Small intestine (tissue), 16 donors: ENCODE measurements around the gene IRF9. TPM values are rescaled to one million over a fixed set of nuclear protein-coding genes. Genes with fewer than 3 reads are reported as not detected.

Experiments
- DNase-seq, 2 donors: peaks; one replicate each; pipeline versions ENCODE4 v3.0.0 to v3.0.0-alpha.2; 2013
- FAIRE-seq: peaks from 2 replicates; lab custom pipeline; 2012; peaks lifted over from hg19 to GRCh38; lab: Jason Lieb, UNC
- H3K27ac ChIP-seq, 3 donors: one replicate each; pipeline ENCODE4 v1.5.1; 2013; ENCODE audit warnings: low read length in 2 of 3, mild to moderate bottlenecking in 2 of 3, control low read depth in 1 of 3, inconsistent platforms in 1 of 3, low read depth in 1 of 3, moderate library complexity in 1 of 3
- H3K27me3 ChIP-seq, 3 donors: one replicate each; pipeline ENCODE4 v1.6.1; 2013; ENCODE audit warnings: low read length in 3 of 3, inconsistent platforms in 1 of 3; ENCODE audit not compliant: control insufficient read depth in 3 of 3, insufficient read depth in 3 of 3
- H3K36me3 ChIP-seq, 3 donors: one replicate each; pipeline ENCODE4 v1.6.1; 2013; ENCODE audit warnings: low read length in 3 of 3, inconsistent platforms in 1 of 3, low read depth in 1 of 3, mild to moderate bottlenecking in 1 of 3, moderate library complexity in 1 of 3; ENCODE audit not compliant: control insufficient read depth in 3 of 3, insufficient read depth in 2 of 3
- H3K4me1 ChIP-seq, 3 donors: one replicate each; pipeline ENCODE4 v1.6.1; 2013; ENCODE audit warnings: low read length in 2 of 3, inconsistent platforms in 1 of 3, low read depth in 1 of 3, mild to moderate bottlenecking in 1 of 3, moderate library complexity in 1 of 3; ENCODE audit not compliant: control insufficient read depth in 3 of 3, insufficient read depth in 2 of 3
- H3K4me3 ChIP-seq, 3 donors: one replicate each; pipeline ENCODE4 v1.5.1; 2013; ENCODE audit warnings: low read length in 3 of 3, control low read depth in 1 of 3, inconsistent platforms in 1 of 3, low read depth in 1 of 3, mild to moderate bottlenecking in 1 of 3, moderate library complexity in 1 of 3
- H3K9me3 ChIP-seq, 2 donors: one replicate each; pipeline ENCODE4 v1.6.1; 2013; ENCODE audit warnings: low read depth in 1 of 2, low read length in 1 of 2; ENCODE audit not compliant: control insufficient read depth in 2 of 2, insufficient read depth in 1 of 2
- WGBS, 3 donors: extraction: QIAGEN DNeasy Blood & Tissue Kit; methylation state at CpG; one replicate each; pipeline ENCODE4 v1.1.7; 2013; 5-methylcytosine and 5-hydroxymethylcytosine counted together
- long read RNA-seq, 10 donors: transcript quantifications; one replicate each; lab custom pipeline, GENCODE V29; 2026
- polyA plus RNA-seq, 4 donors: library from polyadenylated mRNA; stranded (reverse) in 3 of 4; unstranded in 1 of 4; fragments of 200-250 nt in 3 of 4; fragments of 120-200 nt in 1 of 4; gene quantifications; one replicate each; pipeline versions ENCODE4 v1.2.1 to v1.2.3, GENCODE V29; 2013
- donor health status: healthy with polysubstance abuse.
- donor health status: control.
- donor health status: control.
- donor health status: Bipolar disorder and iron deficiency.
- donor health status: healthy.

The IRF9 gene
- polyA plus RNA-seq = 10 to 100 TPM; 36.9 to 90.9 (median 63.3) TPM
- long read RNA-seq, donor 1 = 0 reads
- long read RNA-seq, donor 2, transcript IRF9-208 (2 exons, 648 nt) = major isoform, 5 of 10 reads
- long read RNA-seq, donor 2, partial matches to known transcripts = 0 of 10 reads
- long read RNA-seq, donor 2, other reads (novel, unspliced or antisense) = 0 of 10 reads
- long read RNA-seq, donor 3, transcript IRF9-208 (2 exons, 648 nt) = major isoform, 6 of 12 reads
- long read RNA-seq, donor 3, partial matches to known transcripts = 0 of 12 reads
- long read RNA-seq, donor 3, other reads (novel, unspliced or antisense) = 0 of 12 reads
- long read RNA-seq, donor 4, partial matches to known transcripts = 0 of 1 reads
- long read RNA-seq, donor 4, other reads (novel, unspliced or antisense) = 0 of 1 reads
- long read RNA-seq, donor 5, partial matches to known transcripts = 0 of 6 reads
- long read RNA-seq, donor 5, other reads (novel, unspliced or antisense) = 0 of 6 reads
- long read RNA-seq, donor 6, transcript IRF9-202 (9 exons, 1,838 nt) = major isoform, 7 of 13 reads
- long read RNA-seq, donor 6, partial matches to known transcripts = 0 of 13 reads
- long read RNA-seq, donor 6, other reads (novel, unspliced or antisense) = 0 of 13 reads
- long read RNA-seq, donor 7 = 0 reads
- long read RNA-seq, donor 8 = 0 reads
- long read RNA-seq, donor 9, partial matches to known transcripts = 0 of 2 reads
- long read RNA-seq, donor 9, other reads (novel, unspliced or antisense) = 0 of 2 reads
- long read RNA-seq, donor 10, transcript IRF9-202 (9 exons, 1,838 nt) = major isoform, 5 of 28 reads
- long read RNA-seq, donor 10, transcript IRF9-208 (2 exons, 648 nt) = major isoform, 5 of 28 reads
- long read RNA-seq, donor 10, partial matches to known transcripts = 13 of 28 reads
- long read RNA-seq, donor 10, other reads (novel, unspliced or antisense) = 0 of 28 reads

GRCh38 chr14:24160850-24161804 lies at the start of gene IRF9:
Gene IRF9, plus strand, starts transcription at chr14:24161265. Its CDS starts 880 bp downstream, at chr14:24162145.
- Histone ChIP-seq H3K27ac (peak within 1 kb of the TSS; percentile 87 to 99 (median 97)), H3K4me1 (peaks cover 0 to 15% (median 6%) of the 10 kb centered on the region in 3 donors), H3K4me3 (peak within 1 kb of the TSS; percentile 67 to 86 (median 74)), H3K27me3 (no peaks in the 10 kb centered on the region), H3K36me3 (peaks cover 18 to 78% (median 33%) of the 10 kb centered on the region in 3 donors), H3K9me3 (no peaks in the 10 kb centered on the region)
- 0 to 1% (median 0%) methylated on average over 12 of the region's 12 CpGs for WGBS, 3 donors
- DNase-seq = peak; percentile 96 to 99
- no peak for FAIRE-seq

DNA sequence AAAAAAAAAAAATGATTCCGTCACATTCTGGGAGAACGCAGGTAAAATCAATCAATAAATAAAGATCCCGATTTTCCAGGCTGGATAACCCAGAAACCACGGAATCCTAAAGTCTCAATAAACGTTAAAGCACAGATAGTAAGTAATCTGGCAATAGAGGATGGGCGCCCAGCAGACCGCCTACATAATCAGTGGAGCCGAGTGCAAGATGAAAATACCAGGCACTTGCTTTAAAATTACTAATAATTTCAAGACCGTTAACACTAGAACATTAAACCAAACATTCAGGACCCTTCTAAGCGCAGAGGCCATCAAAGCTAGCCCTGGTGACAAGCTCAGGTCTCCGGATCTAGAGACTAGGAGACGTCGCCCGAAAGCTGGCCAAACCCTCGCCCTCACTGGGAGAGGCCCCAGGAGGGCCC lies 47.7 kb upstream of the IRF9 start:
- Histone ChIP-seq H3K27me3 (no peaks in the 10 kb centered on the region), H3K9me3 (no peaks in the 10 kb centered on the region), H3K36me3 (peaks cover 0 to 16% (median under 1%) of the 10 kb centered on the region in 3 donors), H3K4me3 (peak overlapping the region; percentile 50 to 87 (median 52)), H3K4me1 (peaks cover 0 to 28% (median 13%) of the 10 kb centered on the region in 3 donors), H3K27ac (peak overlapping the region; percentile 87 to 100 (median 98))
- no peak for FAIRE-seq
- DNase-seq = no peak
- 8 to 16% (median 14%) methylated on average over 15 of the region's 15 CpGs for WGBS, 3 donors

GRCh38 chr14:24113801-24114531 lies 47.1 kb upstream of the IRF9 start:
- Histone ChIP-seq H3K27me3 (no peaks in the 10 kb centered on the region), H3K4me3 (peak overlapping the region; percentile 50 to 87 (median 52)), H3K9me3 (no peaks in the 10 kb centered on the region), H3K4me1 (peaks cover 0 to 27% (median 13%) of the 10 kb centered on the region in 3 donors), H3K36me3 (peaks cover 0 to 22% (median 3%) of the 10 kb centered on the region in 3 donors), H3K27ac (peak overlapping the region; percentile 87 to 100 (median 98))
- FAIRE-seq (no peak), DNase-seq (peak; percentile 97 to 99)
- WGBS, 3 donors = 0% methylated on average over 41 to 42 of the region's 42 CpGs

GRCh38 chr14:24114532-24115421 lies 46.3 kb upstream of the IRF9 start, which contains the start of the genes DCAF11 and NRL:
Gene DCAF11, plus strand, starts transcription at chr14:24114777. Its CDS starts 818 bp downstream, at chr14:24115595.
Gene NRL, minus strand, starts transcription at chr14:24114949. Its CDS starts 32,101 bp downstream, at chr14:24082848.
- DNase-seq (peak; percentile 100), FAIRE-seq (peak; percentile 55)
- Histone ChIP-seq H3K36me3 (peaks cover 0 to 30% (median 6%) of the 10 kb centered on the region in 3 donors), H3K4me3 (peak within 1 kb of the TSS; percentile 72 to 95 (median 87)), H3K4me1 (peaks cover 0 to 26% (median 13%) of the 10 kb centered on the region in 3 donors), H3K27me3 (no peaks in the 10 kb centered on the region), H3K9me3 (no peaks in the 10 kb centered on the region), H3K27ac (peak within 1 kb of the TSS; percentile 97 to 100 (median 98))
- WGBS, 3 donors = 0 to 1% (median 0%) methylated on average over 65 of the region's 65 CpGs

GRCh38 chr14:24115422-24116127 lies 45.5 kb upstream of the IRF9 start:
- peak overlapping the region; percentile 72 to 95 (median 87) for H3K4me3 ChIP-seq
- H3K36me3 ChIP-seq = peaks cover 1 to 36% (median 7%) of the 10 kb centered on the region in 3 donors
- DNase-seq (no peak), FAIRE-seq (no peak)
- H3K9me3 ChIP-seq = no peaks in the 10 kb centered on the region
- peaks cover 0 to 21% (median 13%) of the 10 kb centered on the region in 3 donors for H3K4me1 ChIP-seq
- WGBS, 3 donors = 0 to 3% (median 3%) methylated on average over 14 of the region's 14 CpGs
- H3K27ac ChIP-seq = peak overlapping the region; percentile 84 to 100 (median 98)
- H3K27me3 ChIP-seq = no peaks in the 10 kb centered on the region

DNA sequence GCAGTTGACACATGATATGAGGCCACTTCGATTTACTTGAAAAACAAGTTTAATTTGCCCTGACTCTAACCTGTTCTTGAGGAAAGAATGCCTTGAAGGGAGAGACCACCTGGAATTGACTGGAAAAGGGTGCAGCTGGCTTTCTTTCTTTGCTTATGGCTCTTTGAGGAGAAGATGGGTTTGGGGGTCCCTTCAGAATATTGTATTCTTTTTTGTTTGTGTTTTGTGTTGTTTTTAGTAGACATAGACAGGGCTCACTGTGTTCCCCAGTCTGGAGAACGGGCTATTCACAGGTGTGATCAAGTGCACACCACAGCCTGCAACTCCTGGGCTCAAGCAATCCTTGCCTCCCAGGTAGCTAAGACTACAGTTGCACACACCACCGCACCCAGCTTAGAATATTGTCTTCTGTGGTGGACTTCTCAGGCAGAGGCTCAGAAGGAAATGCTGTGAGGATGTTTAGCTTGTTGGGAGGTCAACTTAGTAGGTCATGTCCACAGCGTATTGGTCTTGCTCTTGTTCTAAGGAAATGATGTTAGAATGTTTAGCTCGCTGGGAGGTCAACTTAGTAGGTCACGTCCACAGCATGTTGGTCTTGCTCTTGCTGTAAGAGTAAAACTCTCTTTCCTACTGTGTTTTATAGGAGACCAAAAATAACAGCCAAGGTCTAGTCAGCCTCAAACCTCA lies 44.8 kb upstream of the IRF9 start:
- 51 to 73% (median 62%) methylated on average over 6 of the region's 6 CpGs for WGBS, 3 donors
- FAIRE-seq (no peak), DNase-seq (no peak)
- Histone ChIP-seq H3K4me3 (peak overlapping the region in 2 of 3 donors; percentile 87 to 95), H3K4me1 (peaks cover 0 to 15% (median 13%) of the 10 kb centered on the region in 3 donors), H3K27ac (no peak overlapping the region), H3K9me3 (no peaks in the 10 kb centered on the region), H3K36me3 (peaks cover 3 to 43% (median 8%) of the 10 kb centered on the region in 3 donors), H3K27me3 (no peaks in the 10 kb centered on the region)
